B cell (primary cell): ENCODE results near the gene DISP3. TPM values are rescaled to one million over a fixed set of nuclear protein-coding genes. Genes with fewer than 3 reads are reported as not detected.

ENCODE experiments used
- ATAC-seq: fragments of 200-7000 bp; cut with Tn5 transposase; one replicate; pipeline ENCODE4 v1.10.0; 2021; ENCODE audit warnings: low read depth, mild to moderate bottlenecking, moderate number of reproducible peaks, moderate library complexity
- CTCF ChIA-PET: fragments of 350-600 bp; sonication (Branson Sonifier 250); formaldehyde crosslinking; loops from one replicate; lab custom pipeline; 2021; ENCODE audit warnings: antibody characterized with exemption, inconsistent platforms; lab: Charles Lee
- POLR2A ChIA-PET: fragments of 350-600 bp; sonication (Branson Sonifier 250); formaldehyde crosslinking; loops from one replicate; lab custom pipeline; 2021; ENCODE audit warnings: antibody characterized with exemption; lab: Charles Lee
- DNase-seq: peaks from one replicate; pipeline ENCODE4 v3.0.0; 2013
- H2AFZ ChIP-seq: 2 replicates; pipeline ENCODE4 v1.6.1; 2012; ENCODE audit warnings: mild to moderate bottlenecking, low read depth, low read length; ENCODE audit not compliant: insufficient read depth, poor library complexity, severe bottlenecking
- H3K27ac ChIP-seq, 2 donors: 1 replicate in 1 of 2; 2 replicates in 1 of 2; pipeline ENCODE4 v1.5.1; 2012 to 2013; ENCODE audit warnings: low read length in 2 of 2, mild to moderate bottlenecking in 2 of 2, moderate library complexity in 1 of 2
- H3K27me3 ChIP-seq, 4 experiments: fragments of 200-600 bp in 1 of 4; sonication (generic) in 1 of 4; replicated peaks in 1 of 4; 1 replicate in 2 of 4; 2 replicates in 2 of 4; pipeline versions ENCODE4 v1.6.1 to v1.7.0; 2013 to 2016; ENCODE audit warnings: low read length in 3 of 4, mild to moderate bottlenecking in 2 of 4, mixed read lengths in 1 of 4, moderate library complexity in 1 of 4; ENCODE audit not compliant: insufficient read depth in 4 of 4, control insufficient read depth in 3 of 4; ENCODE audit errors: control extremely low read depth in 1 of 4
- H3K36me3 ChIP-seq, 2 experiments: replicated peaks in 1 of 2; 1 replicate in 1 of 2; 2 replicates in 1 of 2; pipeline versions ENCODE4 v1.6.1 to v1.7.1; 2013; ENCODE audit warnings: low read length in 1 of 2; ENCODE audit not compliant: insufficient read depth in 2 of 2, control insufficient read depth in 1 of 2; ENCODE audit errors: control extremely low read depth in 1 of 2, extremely low read depth in 1 of 2
- H3K4me1 ChIP-seq, 2 donors: fragments of 200-600 bp in 1 of 2; sonication (generic) in 1 of 2; 1 replicate in 1 of 2; 2 replicates in 1 of 2; pipeline versions ENCODE4 v1.5.1 to v1.6.1; 2013 to 2017; ENCODE audit warnings: low read length in 2 of 2; ENCODE audit not compliant: control insufficient read depth in 2 of 2, insufficient read depth in 2 of 2
- H3K4me2 ChIP-seq: replicated peaks from 2 replicates; pipeline ENCODE3; 2012; ENCODE audit warnings: mild to moderate bottlenecking, low read depth, low read length; ENCODE audit not compliant: poor library complexity, severe bottlenecking
- H3K4me3 ChIP-seq, 5 experiments: fragments of 200-600 bp in 1 of 5; sonication (generic) in 1 of 5; 1 replicate in 3 of 5; 2 replicates in 2 of 5; pipeline versions ENCODE4 v1.5.1 to v1.7.0; 2011 to 2016; ENCODE audit warnings: low read length in 4 of 5, mild to moderate bottlenecking in 4 of 5, low read depth in 2 of 5, control low read depth in 1 of 5, moderate library complexity in 1 of 5; ENCODE audit not compliant: insufficient read depth in 1 of 5; ENCODE audit errors: control extremely low read depth in 1 of 5, extremely low read depth in 1 of 5
- H3K79me2 ChIP-seq: fragments of 200-600 bp; sonication (generic); one replicate; pipeline ENCODE4 v1.6.0; 2016; ENCODE audit warnings: low read length; ENCODE audit not compliant: control insufficient read depth, insufficient read depth
- H3K9ac ChIP-seq: fragments of 200-600 bp; sonication (generic); 2 replicates; pipeline ENCODE4 v1.6.1; 2017; ENCODE audit warnings: mild to moderate bottlenecking, low read length, moderate library complexity
- H3K9me3 ChIP-seq, 3 donors: one replicate each; pipeline versions ENCODE4 v1.6.1 to v1.7.1; 2013; ENCODE audit warnings: low read length in 2 of 3; ENCODE audit not compliant: control insufficient read depth in 2 of 3, insufficient read depth in 1 of 3; ENCODE audit errors: control extremely low read depth in 1 of 3
- H4K20me1 ChIP-seq: 2 replicates; pipeline ENCODE4 v1.6.0; 2012; ENCODE audit warnings: mild to moderate bottlenecking, low read length; ENCODE audit not compliant: insufficient read depth, control insufficient read depth, poor library complexity, severe bottlenecking
- H3K27ac Mint-ChIP-seq: one replicate; pipeline ENCODE4 v1.8.0; 2021; ENCODE audit warnings: mixed read lengths
- H3K27me3 Mint-ChIP-seq: one replicate; pipeline ENCODE4 v1.8.0; 2021; ENCODE audit warnings: mixed read lengths
- H3K4me1 Mint-ChIP-seq: one replicate; pipeline ENCODE4 v1.8.0; 2021; ENCODE audit warnings: mixed read lengths
- H3K4me3 Mint-ChIP-seq: one replicate; pipeline ENCODE4 v1.8.0; 2021; ENCODE audit warnings: mixed read lengths
- H3K9me3 Mint-ChIP-seq: one replicate; pipeline ENCODE4 v1.8.0; 2022; ENCODE audit warnings: mixed read lengths; ENCODE audit not compliant: insufficient read depth
- EZH2 ChIP-seq: IDR thresholded peaks from 2 replicates; pipeline ENCODE4 v1.6.1; 2012; ENCODE audit warnings: borderline replicate concordance, low read depth, mild to moderate bottlenecking, moderate library complexity, low read length; ENCODE audit not compliant: insufficient read depth, poor library complexity, severe bottlenecking
- WGBS: methylation state at CpG from one replicate; pipeline ENCODE4 v1.1.5; 2013; ENCODE audit warnings: missing lambda C conversion rate; ENCODE audit not compliant: insufficient coverage; 5-methylcytosine and 5-hydroxymethylcytosine counted together
- intact Hi-C: fragments of 100-400 bp; cut with micrococcal nuclease; formaldehyde crosslinking; loops from one replicate; pipeline ENCODE4 v1.10.0; 2022
- polyA plus RNA-seq: library from polyadenylated mRNA; depleted of rRNA; stranded (reverse); fragments of >200 nt; gene quantifications from 2 replicates; pipeline ENCODE4 v1.2.3, GENCODE V29; 2012
- total RNA-seq, 2 donors: library from RNA; stranded (reverse); fragments of 120-200 nt in 1 of 2; gene quantifications; 1 replicate in 1 of 2; 2 replicates in 1 of 2; pipeline versions ENCODE4 v1.2.3 to v1.2.4, GENCODE V29; 2013 to 2022
- TF ChIP-seq, protein P1 (sequence below): fragments of 200-600 bp; IDR thresholded peaks from one replicate; pipeline ENCODE4 v1.8.0; 2022; ENCODE audit warnings: antibody characterized with exemption, mild to moderate bottlenecking

The DISP3 gene
- total and polyA plus RNA-seq, 2 donors (not counting 1 experiment from before 2014, with no cell fraction given), result 0.25 to 1.6 TPM

DNA sequence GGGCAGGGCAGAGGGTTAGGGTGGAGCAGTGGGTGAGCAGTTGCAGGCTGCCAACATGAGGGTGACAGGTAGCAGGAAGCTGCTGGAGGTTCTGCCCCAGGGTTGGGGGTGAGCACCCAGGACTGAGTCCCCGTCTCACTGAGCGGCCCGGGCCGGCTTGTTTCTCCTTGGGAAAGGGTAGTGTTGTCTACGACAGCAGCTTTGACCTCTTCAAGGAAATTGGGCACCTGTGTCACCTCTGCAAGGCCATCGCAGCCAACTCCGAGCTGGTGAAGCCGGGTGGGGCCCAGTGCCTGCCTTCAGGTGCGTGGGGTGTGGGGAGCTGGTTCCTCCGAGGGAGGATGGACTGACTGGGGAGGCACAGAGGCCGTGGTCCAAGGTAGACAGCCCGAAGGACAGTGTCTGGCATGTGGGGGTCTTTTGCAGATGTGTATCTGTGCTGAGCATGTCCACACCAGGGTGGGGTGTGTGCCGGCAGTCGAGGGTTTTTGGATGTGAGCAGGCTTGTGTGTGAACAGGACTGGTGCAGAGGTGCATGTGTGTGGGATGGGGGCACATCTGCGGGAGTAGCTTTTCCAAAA is 51.9 kb downstream of the DISP3 start:
- ATAC-seq (no peak), DNase-seq (no peak)
- ChIA-PET CTCF (no interaction called here), POLR2A (no interaction called here)
- Histone ChIP-seq H3K9me3 (no peaks in the 10 kb centered on the region), H3K36me3 (no peaks in the 10 kb centered on the region), H4K20me1 (no peaks in the 10 kb centered on the region), H3K9ac (no peak overlapping the region), H3K4me1 (no peaks in the 10 kb centered on the region), H3K27me3 (no peaks in the 10 kb centered on the region), H3K79me2 (no peaks in the 10 kb centered on the region), H3K4me2 (no peak overlapping the region), H3K4me3 (no peak overlapping the region), H2AFZ (no peak overlapping the region), H3K27ac (no peak overlapping the region)
- no peaks in the 10 kb centered on the region for H3K9me3 Mint-ChIP-seq
- no peak for TF ChIP-seq EZH2
- TF ChIP-seq, protein P1, sequence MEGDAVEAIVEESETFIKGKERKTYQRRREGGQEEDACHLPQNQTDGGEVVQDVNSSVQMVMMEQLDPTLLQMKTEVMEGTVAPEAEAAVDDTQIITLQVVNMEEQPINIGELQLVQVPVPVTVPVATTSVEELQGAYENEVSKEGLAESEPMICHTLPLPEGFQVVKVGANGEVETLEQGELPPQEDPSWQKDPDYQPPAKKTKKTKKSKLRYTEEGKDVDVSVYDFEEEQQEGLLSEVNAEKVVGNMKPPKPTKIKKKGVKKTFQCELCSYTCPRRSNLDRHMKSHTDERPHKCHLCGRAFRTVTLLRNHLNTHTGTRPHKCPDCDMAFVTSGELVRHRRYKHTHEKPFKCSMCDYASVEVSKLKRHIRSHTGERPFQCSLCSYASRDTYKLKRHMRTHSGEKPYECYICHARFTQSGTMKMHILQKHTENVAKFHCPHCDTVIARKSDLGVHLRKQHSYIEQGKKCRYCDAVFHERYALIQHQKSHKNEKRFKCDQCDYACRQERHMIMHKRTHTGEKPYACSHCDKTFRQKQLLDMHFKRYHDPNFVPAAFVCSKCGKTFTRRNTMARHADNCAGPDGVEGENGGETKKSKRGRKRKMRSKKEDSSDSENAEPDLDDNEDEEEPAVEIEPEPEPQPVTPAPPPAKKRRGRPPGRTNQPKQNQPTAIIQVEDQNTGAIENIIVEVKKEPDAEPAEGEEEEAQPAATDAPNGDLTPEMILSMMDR, result no peak
- 86% methylated on average over 15 of the region's 15 CpGs for whole genome bisulfite sequencing
- H3K4me1 Mint-ChIP-seq, result no peaks in the 10 kb centered on the region
- no peak overlapping the region for H3K27ac Mint-ChIP-seq
- no peaks in the 10 kb centered on the region for H3K27me3 Mint-ChIP-seq
- intact Hi-C loops, result no loop called here
- H3K4me3 Mint-ChIP-seq, result no peak overlapping the region

DNA sequence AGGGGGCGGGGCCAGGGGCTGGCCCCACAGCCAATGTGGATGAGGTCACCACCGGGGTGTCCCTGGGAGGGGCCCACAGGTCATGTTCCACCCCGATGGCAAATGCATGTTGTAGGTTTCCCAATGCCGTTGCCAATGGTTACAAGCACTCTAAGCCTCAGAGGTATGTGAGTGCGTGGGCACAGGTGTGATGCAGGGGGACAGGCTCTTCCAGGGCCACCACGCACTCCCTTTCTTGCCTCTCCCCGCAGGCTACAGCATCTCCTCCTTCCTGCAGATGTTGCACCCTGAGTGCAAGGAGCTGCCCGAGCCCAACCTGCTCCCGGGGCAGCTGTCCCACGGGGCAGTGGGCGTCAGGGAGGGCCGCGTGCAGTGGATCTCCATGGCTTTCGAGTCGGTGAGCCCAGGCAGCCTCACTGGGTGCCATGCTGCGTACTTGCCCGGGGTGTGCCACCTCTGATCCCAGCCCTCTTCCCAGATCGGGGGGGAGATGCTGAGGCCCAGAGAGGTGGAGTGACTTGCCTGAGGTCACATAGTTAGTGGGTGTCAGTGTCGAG is 52.4 kb downstream of the DISP3 start:
- no peak overlapping the region for H3K4me3 ChIP-seq
- TF ChIP-seq, protein P1, result no peak
- no peak for TF ChIP-seq EZH2
- no peak overlapping the region for H2AFZ ChIP-seq
- no peaks in the 10 kb centered on the region for H3K9me3 ChIP-seq
- H3K4me2 ChIP-seq, result no peak overlapping the region
- ATAC-seq, result no peak
- H3K9ac ChIP-seq, result no peak overlapping the region
- no peaks in the 10 kb centered on the region for H3K4me1 ChIP-seq
- ChIA-PET CTCF (no interaction called here), POLR2A (no interaction called here)
- no peak for DNase-seq
- no peaks in the 10 kb centered on the region for H3K79me2 ChIP-seq
- no peaks in the 10 kb centered on the region for H4K20me1 ChIP-seq
- no peaks in the 10 kb centered on the region for H3K4me1 Mint-ChIP-seq
- no peaks in the 10 kb centered on the region for H3K9me3 Mint-ChIP-seq
- H3K36me3 ChIP-seq, result no peaks in the 10 kb centered on the region
- H3K27me3 Mint-ChIP-seq, result no peaks in the 10 kb centered on the region
- no peaks in the 10 kb centered on the region for H3K27me3 ChIP-seq
- WGBS, result 77% methylated on average over 17 of the region's 19 CpGs
- H3K27ac Mint-ChIP-seq, result no peak overlapping the region
- no peak overlapping the region for H3K4me3 Mint-ChIP-seq
- intact Hi-C loops, result no loop called here
- H3K27ac ChIP-seq, result no peak overlapping the region
